Activated T-cell treated with anti-CD3 and anti-CD28 coated beads for 48 hours (primary cell): ENCODE data around the gene MAS1L.

Source experiments
- DNase-seq: peaks from one replicate; pipeline ENCODE4 v3.0.0-alpha.2; 2020; ENCODE audit warnings: low read depth

Gene MAS1L, protein sequence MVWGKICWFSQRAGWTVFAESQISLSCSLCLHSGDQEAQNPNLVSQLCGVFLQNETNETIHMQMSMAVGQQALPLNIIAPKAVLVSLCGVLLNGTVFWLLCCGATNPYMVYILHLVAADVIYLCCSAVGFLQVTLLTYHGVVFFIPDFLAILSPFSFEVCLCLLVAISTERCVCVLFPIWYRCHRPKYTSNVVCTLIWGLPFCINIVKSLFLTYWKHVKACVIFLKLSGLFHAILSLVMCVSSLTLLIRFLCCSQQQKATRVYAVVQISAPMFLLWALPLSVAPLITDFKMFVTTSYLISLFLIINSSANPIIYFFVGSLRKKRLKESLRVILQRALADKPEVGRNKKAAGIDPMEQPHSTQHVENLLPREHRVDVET

DNA sequence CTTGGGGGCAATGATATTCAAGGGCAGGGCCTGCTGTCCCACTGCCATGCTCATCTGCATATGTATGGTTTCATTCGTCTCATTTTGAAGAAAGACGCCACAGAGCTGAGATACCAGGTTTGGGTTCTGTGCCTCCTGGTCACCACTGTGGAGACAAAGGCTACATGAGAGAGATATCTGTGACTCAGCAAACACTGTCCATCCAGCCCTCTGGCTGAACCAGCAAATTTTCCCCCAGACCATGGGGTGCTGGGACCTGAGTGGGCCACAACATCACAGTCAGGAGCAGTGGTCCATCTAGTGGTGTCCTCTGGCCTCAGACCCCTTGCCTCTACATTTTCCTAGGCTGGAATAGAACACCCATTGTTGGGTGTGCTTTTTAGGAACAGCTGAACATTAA, at the start of gene MAS1L:
MAS1L (minus strand) TSS at position 297 of the 400 bp plus-strand sequence; CDS start at position 243, 54 bp downstream.
- DNase-seq = no peak

DNA sequence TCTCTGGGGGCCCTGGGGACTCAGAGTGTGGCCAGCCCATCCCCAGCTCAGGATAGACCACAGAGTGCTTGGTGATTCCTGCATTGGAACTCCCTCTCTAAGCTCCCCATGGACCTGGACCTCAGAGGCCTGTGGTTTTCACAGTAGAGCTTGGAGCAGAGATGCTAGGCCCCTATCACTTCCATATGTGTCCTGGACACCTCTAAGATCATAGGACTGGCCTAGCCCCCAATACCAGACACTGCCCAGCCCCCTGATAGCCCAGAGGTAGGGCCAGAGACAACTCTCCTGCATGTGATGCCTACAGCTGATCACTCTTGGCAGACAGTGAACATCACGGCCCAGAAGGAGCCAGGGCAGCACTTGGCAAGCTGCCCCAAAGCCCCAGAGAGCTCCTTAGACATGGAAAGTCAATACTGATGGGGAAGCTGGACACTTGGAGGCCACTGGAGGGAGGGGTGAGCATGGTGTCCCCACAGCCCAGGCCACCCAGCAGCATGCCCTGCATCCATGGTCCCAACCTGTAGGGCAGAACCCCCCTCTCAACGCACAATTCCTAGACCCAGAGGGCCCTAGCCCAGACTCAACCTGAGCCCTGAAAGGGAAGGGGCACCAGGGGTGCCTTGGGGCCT, 44.7 kb upstream of the MAS1L start:
- DNase-seq = no peak

DNA sequence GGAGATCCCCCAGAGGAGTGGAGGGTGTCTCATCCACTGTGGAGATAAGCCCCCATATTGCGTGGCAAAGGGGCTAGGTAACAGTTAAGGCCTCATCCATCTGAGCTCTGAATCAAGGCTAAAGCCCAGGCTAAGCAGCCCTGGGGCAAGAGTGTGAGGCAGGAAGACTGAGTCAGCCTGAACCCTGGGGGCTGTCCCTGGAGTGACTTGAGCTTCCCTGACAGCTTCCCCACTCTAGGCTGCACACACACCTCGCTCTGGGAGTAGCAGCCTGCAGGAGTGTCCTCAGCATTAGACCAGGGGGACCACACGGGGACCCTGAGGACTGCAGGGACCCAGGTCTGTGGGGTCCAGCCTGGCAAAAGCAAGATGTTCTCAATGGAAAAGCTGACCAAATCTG, 43.9 kb upstream of the MAS1L start:
- peak; percentile 19 for DNase-seq

DNA sequence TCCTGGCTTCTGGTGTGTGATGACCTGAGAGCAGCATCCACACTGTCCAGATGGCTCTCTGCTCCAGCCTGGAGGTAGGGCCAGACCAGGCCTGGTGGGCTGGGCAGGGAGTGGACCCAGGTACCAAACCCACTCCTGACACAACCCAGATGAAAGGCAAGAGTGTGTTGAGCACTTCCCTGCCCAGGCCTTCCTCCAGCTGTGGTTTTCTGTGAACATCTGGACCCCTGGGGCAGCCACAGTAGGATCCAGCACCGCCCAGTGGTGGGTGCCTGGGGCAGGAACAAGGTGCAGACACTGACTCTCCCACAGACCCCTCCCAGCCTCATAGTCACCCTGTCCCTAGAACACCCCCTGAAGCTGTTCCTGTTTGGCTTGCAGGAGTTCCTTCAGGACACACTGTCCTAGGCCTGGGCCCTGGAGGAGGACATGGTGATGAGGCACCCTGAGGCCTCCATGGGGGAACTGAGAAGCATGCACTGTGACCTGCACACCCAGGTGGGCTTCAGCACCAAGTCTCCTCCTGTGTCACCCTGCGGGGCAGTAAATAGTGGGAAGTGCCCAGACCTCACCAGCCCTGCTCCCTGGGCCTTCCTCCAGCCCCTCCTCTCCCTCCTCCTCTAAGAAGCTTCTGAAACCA, 43.0 kb upstream of the MAS1L start:
- no peak for DNase-seq

DNA sequence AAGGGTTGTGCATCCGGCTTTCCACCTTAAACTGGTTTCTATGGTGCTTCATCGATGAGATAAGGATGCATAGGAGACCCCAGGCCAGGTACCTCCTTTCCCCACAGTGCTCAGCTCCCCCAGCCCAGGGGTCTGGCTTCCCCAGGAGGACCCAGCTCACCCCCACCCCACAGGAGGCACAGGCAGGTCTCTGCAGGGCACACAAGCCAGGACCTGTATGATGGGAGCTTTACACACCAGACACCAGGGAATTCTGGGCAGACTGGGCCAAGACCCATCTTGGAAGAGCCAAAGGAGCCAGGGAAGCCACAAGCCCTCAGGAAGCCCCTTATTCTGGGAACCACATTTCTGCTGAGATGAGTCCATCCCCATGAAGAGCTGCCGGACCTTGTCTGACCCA, 42.2 kb upstream of the MAS1L start:
- no peak for DNase-seq

DNA sequence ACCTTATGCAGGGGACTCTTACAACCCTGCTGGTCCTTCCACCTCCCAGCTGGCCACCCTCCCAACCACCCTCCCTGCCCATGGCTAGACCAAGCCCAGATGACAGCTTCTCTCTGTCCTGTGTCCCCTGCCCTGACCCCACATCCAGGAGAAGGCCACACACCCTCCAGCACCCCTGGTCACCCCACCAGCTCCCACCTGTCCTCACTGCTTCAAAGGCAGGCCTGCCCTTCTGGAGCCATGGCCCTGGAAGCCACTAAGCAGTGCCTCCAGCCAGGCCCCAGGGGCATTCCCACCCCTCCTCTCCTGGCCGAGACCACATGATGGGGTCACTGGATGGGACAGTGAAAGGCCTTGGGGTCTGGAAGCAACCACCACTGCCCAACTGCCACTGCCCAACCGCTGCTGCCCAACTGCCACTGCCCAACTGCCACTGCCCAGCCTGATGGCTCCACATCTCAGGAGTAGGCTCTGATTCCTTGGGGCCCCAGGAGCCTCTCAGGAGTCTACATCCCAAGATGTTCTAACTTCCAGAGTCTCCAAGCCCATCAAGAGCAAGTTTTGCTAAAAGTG, 41.3 kb upstream of the MAS1L start:
- DNase-seq = no peak

DNA sequence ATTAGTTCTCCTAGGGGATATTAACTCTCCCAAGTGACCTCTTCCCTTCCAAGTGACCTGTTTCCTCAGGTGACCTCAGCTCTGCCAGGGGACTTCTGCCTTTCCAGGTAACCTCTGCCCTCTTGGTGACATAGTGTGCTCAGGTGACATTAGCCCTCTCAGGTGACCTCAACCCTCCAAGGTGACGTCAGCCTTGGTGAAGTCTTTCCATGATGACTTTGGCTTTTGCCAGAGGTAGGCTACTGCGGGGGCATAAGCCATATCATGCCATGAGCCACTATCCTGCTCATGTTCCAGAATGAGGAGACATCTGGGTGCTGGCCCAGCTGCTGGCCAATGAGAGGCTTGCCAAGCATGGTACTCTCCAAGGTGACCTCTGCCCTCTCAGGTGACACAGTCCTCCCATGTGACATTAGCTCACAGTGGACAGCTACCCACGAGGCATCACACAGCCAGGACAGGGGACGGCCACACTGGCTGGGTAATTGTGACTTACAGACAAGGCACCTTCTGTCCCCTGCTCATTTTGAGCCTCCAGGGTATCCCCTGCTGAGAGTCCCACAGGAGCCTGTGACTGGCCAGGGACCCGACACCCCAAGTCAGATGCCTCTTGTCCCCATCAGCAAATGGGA, 40.7 kb upstream of the MAS1L start:
- no peak for DNase-seq

DNA sequence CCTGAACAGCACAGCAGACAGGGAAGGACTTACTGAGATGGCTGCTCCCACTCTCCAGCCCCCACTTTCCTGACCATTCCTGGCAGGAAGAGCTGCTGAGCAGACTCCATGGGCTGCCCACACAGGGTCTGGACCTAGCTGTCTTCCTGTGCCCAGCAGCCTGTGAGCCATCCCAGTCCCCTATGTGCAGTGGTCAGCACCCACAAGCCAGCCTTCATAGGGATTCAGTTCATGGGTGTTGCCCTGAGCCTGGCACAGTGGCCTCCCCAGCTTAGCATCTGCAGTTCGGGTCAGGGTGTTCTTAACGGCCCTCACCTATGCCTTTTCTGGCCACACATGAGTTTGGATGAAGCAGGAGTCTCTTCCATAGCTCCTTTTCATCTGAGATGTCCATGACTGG, 39.8 kb upstream of the MAS1L start:
- no peak for DNase-seq

DNA sequence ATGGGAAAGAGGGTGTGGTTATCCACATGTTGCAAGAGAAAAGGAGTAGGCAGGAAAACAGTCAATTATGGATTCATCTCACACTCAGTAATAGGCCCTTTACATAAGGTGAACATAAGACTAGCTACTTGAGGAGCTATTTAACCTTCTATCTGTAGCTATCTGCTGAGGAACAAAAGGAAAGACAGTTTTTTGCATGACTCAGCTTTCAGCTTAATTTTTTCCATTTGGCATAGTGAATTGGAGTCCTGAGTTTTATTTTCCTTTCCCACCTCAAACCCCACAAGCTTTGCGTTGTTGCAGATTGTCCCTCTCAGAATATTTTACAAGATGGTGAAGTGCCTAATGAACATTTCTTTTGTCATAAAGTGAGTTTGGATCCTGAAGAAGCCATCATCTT, 39.4 kb upstream of the MAS1L start:
- no peak for DNase-seq

DNA sequence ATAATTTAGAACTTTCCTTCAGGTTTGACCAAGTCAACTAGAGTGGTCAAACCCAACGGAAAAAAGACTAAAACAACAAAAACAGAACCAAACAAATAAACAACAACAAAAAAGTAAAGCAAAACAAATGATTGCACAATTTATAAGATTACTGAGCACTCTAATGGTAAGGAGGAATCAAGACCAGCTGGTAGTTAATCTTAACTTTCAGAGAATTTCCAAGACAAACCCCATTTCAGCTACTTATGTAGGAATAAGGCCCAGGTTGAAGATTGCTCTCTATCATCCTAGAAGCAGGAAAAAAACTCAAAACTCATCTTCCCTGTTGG, 37.5 kb upstream of the MAS1L start:
- DNase-seq = no peak

DNA sequence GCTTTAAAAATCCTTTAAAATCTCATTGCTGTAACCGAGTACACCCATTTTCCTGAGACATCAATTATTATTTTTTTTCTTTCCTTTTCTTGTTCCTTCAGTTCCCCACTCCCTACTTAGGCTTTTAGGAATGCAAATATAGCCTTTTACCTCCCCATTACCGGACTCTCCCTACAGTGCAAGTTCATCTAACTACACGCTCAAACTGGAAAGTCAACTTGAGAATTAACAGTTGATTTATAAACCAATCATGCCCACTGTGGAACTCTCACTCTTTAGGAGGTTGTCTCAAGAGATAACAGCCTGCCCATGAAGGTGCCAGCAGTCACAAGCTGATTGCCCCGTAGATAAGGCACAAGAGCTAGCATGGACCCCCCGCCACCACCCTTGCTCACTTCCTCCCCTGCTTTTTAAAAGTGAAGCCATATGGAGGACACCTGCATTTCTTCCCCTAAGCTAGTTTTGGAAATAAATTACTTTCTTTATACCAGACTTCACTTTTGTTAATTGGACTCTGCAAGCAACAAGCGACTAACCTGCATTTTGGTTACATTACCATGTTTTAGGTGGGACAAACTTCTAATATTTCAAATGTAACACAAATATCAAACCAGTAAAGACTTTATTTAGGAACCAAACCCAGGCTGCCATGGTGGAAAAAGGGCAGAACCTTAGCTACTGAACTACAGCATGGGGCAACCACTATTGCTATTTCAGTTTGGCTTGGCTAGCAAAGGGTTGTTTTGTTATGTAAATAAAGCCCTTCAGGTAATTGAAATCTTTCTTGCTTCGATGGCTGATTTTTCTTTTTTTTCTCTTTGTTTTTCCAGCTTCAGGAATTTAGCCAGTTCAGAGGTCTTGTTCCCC, 36.9 kb upstream of the MAS1L start:
- no peak for DNase-seq

DNA sequence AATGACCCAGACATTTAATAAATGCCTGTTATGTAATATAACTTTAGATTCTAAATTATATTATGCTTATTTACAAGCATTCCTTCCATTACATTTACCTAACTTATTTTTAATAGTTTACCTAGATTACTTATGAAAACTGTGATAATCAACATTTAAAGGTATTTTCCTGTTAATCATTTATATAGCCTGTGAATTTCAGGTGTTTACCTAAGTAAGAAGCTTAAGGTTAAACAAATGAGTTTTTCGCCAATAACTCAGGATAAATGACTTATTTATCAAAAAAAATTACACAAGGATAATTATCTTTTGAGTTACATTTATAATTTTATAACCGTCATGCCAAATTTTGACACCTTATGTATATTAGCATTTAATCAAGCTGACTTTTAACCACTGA, 36.3 kb upstream of the MAS1L start:
- no peak for DNase-seq

DNA sequence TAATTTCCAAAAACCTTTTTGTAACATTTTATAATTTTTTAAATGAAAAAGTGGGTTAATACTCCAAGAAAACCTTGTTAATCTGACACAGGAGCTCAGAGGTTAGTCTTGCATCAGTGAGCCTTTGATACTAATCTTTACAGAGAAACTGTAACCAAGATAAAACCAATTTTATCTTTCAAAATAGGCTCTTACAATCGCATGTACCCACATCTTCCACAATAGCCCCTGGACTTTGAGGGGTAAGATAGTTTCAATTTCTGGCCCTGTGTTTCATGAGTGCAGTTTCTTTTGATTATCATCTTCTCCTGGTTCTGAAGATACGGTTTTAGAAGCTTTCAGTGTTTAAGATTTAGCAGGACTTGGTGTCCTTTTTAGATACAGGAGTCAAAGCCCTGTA, 34.5 kb upstream of the MAS1L start:
- DNase-seq = no peak

DNA sequence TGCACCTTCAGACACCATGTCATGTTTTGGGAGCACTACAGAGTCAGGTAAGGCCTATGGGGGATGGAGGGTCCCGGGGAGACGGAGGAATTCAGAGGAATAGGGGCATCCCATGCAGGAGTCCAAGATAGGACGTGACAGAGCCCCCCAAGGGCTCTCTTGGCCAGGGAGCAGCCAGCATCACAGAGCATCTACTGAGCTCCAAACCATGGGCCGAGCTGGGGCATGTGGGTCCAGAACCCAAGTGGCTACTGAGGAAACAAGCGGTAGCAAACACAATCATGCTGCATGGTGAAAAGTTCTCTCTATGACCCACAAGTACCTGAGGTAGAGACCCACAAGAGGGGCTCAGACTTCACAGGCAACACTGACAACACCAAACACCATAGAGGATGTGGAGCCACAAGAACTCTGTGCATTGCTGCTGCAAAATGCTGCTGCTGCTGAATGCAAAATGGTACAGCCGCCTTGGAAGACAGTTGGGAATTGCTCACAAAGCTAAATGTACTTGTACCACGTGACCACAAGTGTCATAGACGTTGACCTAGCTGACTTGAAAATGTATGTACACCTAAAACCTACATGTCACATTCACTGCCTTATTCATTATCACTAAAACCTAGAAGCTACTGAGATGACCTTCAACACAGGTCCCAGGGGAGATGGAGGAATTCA, 33.4 kb upstream of the MAS1L start:
- DNase-seq = no peak

DNA sequence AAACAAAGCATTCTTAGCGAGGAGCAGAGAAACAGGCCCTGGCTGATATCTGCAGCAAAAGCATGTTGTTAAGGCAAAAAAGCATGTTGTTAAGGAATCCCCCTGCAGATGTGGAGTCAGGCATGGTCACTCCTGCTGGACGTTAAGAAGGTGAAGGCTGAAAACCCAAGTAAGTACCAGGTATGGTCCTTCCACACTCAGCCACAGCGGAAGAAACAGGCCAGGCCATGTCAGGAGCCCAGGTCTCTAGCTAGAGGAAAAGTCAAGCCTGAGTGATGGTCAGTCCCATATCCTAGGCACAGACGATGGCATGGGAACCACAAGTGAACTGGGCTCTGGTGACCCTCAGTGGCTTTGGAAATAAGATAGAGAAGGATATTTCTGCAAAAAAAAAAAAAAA, 32.5 kb upstream of the MAS1L start:
- DNase-seq = no peak

DNA sequence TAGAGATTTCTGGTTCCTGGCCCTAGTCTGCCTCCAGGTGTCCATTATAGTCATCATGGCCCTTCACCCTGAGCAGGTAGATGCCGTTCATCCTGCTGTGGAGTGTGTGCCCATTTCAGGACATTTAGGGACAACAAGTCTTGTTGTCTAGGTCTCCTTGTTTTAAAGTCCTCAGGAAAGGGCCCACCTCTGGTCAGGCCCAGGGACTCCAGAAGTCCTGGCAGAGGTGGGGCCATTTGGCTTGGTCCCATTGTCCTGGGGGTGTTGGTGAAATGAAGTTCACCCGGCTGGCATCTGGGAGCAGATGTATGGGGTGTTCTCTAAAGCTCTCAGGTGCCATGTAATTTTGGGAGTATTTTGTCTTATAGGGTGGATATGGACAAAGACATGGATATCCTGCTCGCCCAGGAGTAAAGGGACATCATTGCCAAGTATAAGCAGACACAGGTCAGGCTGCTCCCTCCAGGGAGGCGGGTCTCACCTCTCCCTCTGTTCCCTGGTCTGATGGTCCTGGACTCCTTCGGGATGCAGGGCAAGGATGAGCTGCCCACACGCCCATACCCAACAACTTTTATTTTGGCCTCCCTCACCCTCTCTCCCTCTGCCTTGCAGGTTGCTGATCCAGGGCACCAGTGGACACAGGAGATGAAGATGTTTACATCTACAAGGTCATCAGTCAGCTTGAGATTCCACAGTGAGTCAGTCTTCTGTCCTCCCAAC, 31.7 kb upstream of the MAS1L start:
- DNase-seq = no peak

DNA sequence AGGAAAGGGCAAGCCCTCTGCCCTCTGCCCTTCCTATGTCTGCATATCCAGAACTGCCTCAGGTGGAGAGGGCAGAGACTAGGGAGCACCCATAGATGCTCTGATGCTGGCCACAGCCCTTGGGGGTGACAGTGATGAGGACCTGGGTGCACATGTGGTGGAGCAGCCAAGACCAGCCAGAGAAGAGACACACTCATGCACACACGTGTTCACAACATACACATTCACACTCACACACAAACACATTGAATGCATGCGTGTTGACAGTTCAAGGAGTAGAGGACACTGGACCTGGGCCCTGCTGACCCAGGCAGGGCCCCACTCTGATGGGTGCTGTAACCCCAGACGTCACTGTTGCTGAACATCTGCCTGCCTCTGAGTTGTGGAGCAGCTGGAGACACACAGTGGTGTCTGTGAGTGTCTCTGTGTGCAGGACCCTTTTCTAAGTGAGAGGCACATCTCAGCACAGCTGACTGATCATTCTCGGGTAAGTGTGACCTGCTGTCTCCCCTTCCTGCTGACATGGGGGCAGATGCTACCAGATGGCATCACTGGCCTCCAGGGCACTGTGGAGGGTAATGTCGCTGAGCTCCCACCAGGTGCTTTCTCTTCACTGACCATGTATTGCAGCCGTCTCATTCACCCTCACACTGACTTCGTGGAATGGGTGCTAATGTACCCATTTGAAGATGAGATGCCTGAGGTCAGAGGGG, 30.1 kb upstream of the MAS1L start:
- no peak for DNase-seq

DNA sequence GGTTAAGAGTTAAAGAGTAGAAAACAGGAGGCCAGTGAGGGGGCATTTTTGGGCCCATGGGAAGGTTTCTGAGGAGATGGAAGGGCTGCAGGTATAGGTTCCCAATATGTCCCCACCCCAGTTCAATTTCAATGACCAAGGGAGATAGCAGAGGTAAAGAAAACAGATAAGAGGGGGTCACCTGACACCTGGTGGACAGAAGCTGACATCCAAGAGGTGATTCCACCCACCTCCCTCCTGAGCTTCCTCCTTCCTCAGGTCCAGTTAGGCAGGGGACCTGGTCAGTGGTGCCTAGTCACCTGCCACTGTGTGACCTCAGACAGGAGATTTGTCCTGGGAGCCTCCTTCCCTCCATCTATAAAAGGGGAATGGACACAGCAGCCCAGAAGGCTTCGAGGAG, 29.5 kb upstream of the MAS1L start:
- no peak for DNase-seq

DNA sequence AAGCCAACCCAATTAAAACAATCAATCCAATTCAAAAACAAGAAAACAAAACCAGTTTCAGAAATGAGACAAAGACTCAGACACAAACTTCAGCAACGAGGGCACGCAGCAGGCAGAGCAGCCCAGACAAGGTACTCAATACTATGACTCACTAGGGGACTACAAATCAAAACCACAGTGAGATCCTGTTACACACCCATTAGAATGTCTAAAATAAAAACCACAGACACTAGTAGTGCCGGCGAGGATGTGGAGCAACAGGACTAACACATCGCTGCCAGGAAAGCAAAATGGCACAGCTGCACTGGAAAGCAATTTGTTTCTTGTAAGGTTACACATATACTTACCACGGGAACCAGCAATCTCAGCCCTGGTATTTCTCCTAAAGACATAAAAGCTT, 28.4 kb upstream of the MAS1L start:
- peak; percentile 8 for DNase-seq

DNA sequence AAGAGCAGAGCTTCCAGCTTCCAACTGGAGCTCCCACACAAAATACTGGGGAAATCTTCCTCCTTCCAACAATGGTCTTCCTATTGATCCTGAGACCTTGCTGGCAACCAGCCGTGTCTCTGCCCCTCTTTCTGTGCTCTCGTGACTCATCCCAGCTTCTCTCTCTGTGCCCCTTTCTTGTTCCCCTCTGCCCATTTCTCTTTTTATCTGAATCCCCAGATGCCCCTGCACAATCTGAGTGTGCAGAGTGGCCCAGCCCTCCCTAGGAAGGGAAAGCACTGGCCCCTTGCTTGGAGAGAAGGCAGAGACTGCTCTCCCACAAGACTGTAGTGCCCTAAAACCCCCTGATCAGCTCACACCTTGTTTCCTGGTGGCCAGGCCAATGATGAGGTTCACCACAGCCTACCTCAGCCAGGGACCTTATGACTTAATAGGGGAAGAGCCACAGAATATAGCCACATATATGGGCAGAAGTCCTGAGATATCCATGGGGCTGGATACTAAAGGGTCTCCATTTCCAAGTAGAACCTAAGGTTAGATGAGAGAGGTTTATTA, 23.1 kb upstream of the MAS1L start:
- no peak for DNase-seq
